K562 (cell line): ENCODE measurements around the gene RASSF3. TPM values are rescaled to one million over a fixed set of nuclear protein-coding genes. Genes with fewer than 3 reads are reported as not detected.

Source experiments
- ARID1B ChIP-seq: fragments of 450-650 bp; IDR thresholded peaks from 2 replicates; pipeline ENCODE4 v1.6.1; 2016; ENCODE audit warnings: antibody characterized with exemption, mild to moderate bottlenecking, inconsistent platforms
- CTCF ChIP-seq, 3 experiments: IDR thresholded peaks in 2 of 3; conservative IDR thresholded peaks in 1 of 3; 2 replicates each; pipeline ENCODE4 v1.5.1; 2011 to 2012; ENCODE audit warnings: low read length in 3 of 3, mild to moderate bottlenecking in 3 of 3, control low read depth in 2 of 3, improper control_type of control experiment in 1 of 3, inconsistent platforms in 1 of 3, low read depth in 1 of 3, mixed read lengths in 1 of 3, moderate library complexity in 1 of 3; ENCODE audit not compliant: insufficient read depth in 2 of 3
- DIDO1 ChIP-seq: fragments of 450-650 bp; IDR thresholded peaks from 2 replicates; pipeline ENCODE4 v1.6.1; 2016; ENCODE audit warnings: low read depth, missing biosample characterization, missing genetic modification characterization
- EP300 ChIP-seq: IDR thresholded peaks from 2 replicates; pipeline ENCODE4 v1.6.1; 2012; ENCODE audit warnings: low read length, improper control_type of control experiment
- HNRNPLL ChIP-seq: fragments of 200-400 bp; formaldehyde crosslinking; IDR thresholded peaks from 2 replicates; pipeline ENCODE4 v1.6.1; 2017; ENCODE audit warnings: low read length, low read depth, mild to moderate bottlenecking; ENCODE audit not compliant: poor library complexity, severe bottlenecking
- KAT2B ChIP-seq: IDR thresholded peaks from one replicate; pipeline ENCODE4 v1.6.1; 2012; ENCODE audit warnings: low read depth, mild to moderate bottlenecking, control low read depth, inconsistent platforms, low read length, moderate library complexity
- LEF1 ChIP-seq: fragments of 450-650 bp; IDR thresholded peaks from 2 replicates; pipeline ENCODE4 v1.6.1; 2016; ENCODE audit warnings: mild to moderate bottlenecking
- MLX ChIP-seq, 2 experiments: fragments of 450-650 bp in 1 of 2; sonication (generic) in 1 of 2; formaldehyde crosslinking; conservative IDR thresholded peaks; 2 replicates each; pipeline versions ENCODE4 v1.4.0 to v1.8.1; 2020 to 2022; ENCODE audit warnings: mild to moderate bottlenecking in 1 of 2, missing genetic modification reagents in 1 of 2
- PML ChIP-seq: IDR thresholded peaks from 2 replicates; pipeline ENCODE4 v1.6.1; 2012; ENCODE audit warnings: low read length, inconsistent platforms
- POLR2H ChIP-seq: IDR thresholded peaks from 2 replicates; pipeline ENCODE4 v1.6.1; 2016; ENCODE audit warnings: missing genetic modification characterization, low read depth, mild to moderate bottlenecking, control low read depth, missing compliant biosample characterization, moderate library complexity
- RBM15 ChIP-seq: fragments of 200-400 bp; formaldehyde crosslinking; IDR thresholded peaks from 2 replicates; pipeline ENCODE4 v1.6.1; 2018; ENCODE audit warnings: mild to moderate bottlenecking, low read length, moderate library complexity; ENCODE audit not compliant: insufficient read depth
- SMAD2 ChIP-seq: fragments of 150-350 bp; IDR thresholded peaks from 2 replicates; pipeline ENCODE4 v1.6.1; 2014; ENCODE audit warnings: low read depth, mild to moderate bottlenecking, low read length
- SMARCB1 ChIP-seq: IDR thresholded peaks from 2 replicates; pipeline ENCODE4 v1.6.1; 2011; ENCODE audit warnings: improper control_type of control experiment, low read depth; ENCODE audit not compliant: insufficient read length
- XRCC3 ChIP-seq: fragments of 450-650 bp; IDR thresholded peaks from 2 replicates; pipeline ENCODE4 v1.6.1; 2017; ENCODE audit warnings: mild to moderate bottlenecking, moderate library complexity
- ZNF407 ChIP-seq: fragments of 450-650 bp; IDR thresholded peaks from 2 replicates; pipeline ENCODE4 v1.6.1; 2016; ENCODE audit warnings: low read depth
- ZNF445 ChIP-seq: fragments of 250-450 bp; sonication (Bioruptor Pico); IDR thresholded peaks from 2 replicates; pipeline ENCODE4 v1.4.0; 2020; ENCODE audit warnings: low read depth, mild to moderate bottlenecking, moderate library complexity
- polyA plus RNA-seq, 8 experiments: library from polyadenylated mRNA; depleted of rRNA in 4 of 8; stranded (reverse) in 5 of 8; unstranded in 3 of 8; fragments of >200 nt; fragmentation: Nextera tagmentation in 2 of 8; fragmentation: Illumina TruSeq in 1 of 8; extraction: Ambion mirVana in 2 of 8; extraction: Trizol in 1 of 8; gene quantifications; 2 replicates each; pipeline versions ENCODE4 v1.2.1 to v1.2.3, GENCODE V29; 2011 to 2014; ENCODE audit warnings: inconsistent platforms in 1 of 8, missing spikeins in 1 of 8
- total RNA-seq, 7 experiments: library from RNA; depleted of rRNA in 6 of 7; stranded (reverse); fragments of >200 nt in 6 of 7; fragmentation: Illumina TruSeq in 2 of 7; extraction: Trizol in 2 of 7; gene quantifications; 2 replicates each; pipeline versions ENCODE4 v1.2.1 to v1.2.3, GENCODE V29; 2011 to 2021; ENCODE audit warnings: low replicate concordance in 1 of 7

RASSF3 gene
- total and polyA plus RNA-seq, 9 of the 15 experiments (the other 6 are each of a cell fraction or from before 2014, with no cell fraction given): 3.7 to 39.2 (median 20.2) TPM

- peak; percentile 72 for TF ChIP-seq POLR2H
- no peak for TF ChIP-seq RBM15
- peak; percentile 46 for TF ChIP-seq EP300
- no peak for TF ChIP-seq KAT2B
- peak; percentile 60; the same call in 1 of the 2 replicates for TF ChIP-seq LEF1
- TF ChIP-seq CTCF (IDR thresholded peaks at IDR 0.05 in 2 of 3, conservative IDR thresholded peaks at IDR 0.05 in 1 of 3; ENCODE audit: insufficient read depth in 2 of 3, low read depth in 1 of 3, low read length in 3 of 3): peak in 1 of 3 experiments; percentile 31; a peak in 1 of 6 replicates
- peak; percentile 74 for TF ChIP-seq SMARCB1
- peak; percentile 27; the same call in 1 of the 2 replicates for TF ChIP-seq DIDO1 (tag)
- TF ChIP-seq HNRNPLL: no peak
- no peak for TF ChIP-seq ZNF407
- TF ChIP-seq XRCC3: no peak
- TF ChIP-seq SMAD2: no peak
- peak; percentile 54; the same call in 1 of the 2 replicates for TF ChIP-seq PML
- no peak for TF ChIP-seq ZNF445 (CRISPR knock-in tag)
- TF ChIP-seq ARID1B: peak; percentile 75
- no peak for TF ChIP-seq MLX (CRISPR knock-in tag; conservative IDR thresholded peaks at IDR 0.05)
Observed at GRCh38 chr12:64625243-64626077, 15.2 kb downstream of the RASSF3 start (continued).
